GM19238 (cell line): Measurements from ENCODE around the gene DENND1B.
"Not testable (repeated sequence)": the region's sequence is repeated elsewhere in the genome, so short reads cannot be mapped to it uniquely, and the experiment has no call there.

Experiments
- DNase-seq: peaks from one replicate; pipeline ENCODE4 v3.0.0; 2011; ENCODE audit warnings: low spot score; ENCODE audit not compliant: insufficient read length

The DENND1B gene

GRCh38 chr1:197783510-197783948 lies 8.2 kb upstream of the DENND1B start:
- DNase-seq, result no peak

- DNase-seq, result no peak
Observed at GRCh38 chr1:197782722-197783360, 7.6 kb upstream of the DENND1B start.

DNA sequence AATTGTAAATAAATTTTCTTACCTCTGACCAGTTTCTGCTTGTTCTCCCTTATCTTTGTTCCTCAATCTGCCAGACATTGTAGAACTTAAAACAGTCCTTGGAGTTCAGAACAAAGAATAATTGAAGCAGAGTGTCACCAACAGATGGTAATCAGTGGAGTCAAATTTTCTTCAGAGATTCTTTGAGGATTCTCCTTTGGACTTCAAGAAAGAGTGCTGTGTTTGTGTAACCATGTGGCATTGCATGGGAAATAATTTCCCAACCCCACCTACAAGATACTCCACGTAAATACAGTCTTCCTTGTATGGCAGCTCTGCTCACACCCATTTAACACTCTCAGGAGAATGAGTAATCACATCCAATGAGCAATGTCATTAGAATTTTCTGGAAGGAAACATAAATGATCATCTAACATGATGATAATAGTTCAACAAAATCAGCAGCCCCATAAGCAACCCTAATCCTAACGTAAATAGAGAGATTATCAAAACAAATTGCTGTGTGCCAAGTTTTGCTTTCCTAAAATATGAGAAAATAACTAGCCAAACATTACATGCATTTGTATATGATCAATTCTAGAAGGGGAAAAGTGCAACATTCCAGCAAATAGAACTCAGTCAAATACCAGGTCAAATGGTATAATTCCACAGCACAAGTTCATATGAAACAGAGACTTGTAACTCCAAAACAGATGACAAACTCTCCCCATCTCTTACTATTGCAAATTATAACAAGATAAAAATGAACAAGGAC lies 6.9 kb upstream of the DENND1B start:
- DNase-seq, result no peak

DNA sequence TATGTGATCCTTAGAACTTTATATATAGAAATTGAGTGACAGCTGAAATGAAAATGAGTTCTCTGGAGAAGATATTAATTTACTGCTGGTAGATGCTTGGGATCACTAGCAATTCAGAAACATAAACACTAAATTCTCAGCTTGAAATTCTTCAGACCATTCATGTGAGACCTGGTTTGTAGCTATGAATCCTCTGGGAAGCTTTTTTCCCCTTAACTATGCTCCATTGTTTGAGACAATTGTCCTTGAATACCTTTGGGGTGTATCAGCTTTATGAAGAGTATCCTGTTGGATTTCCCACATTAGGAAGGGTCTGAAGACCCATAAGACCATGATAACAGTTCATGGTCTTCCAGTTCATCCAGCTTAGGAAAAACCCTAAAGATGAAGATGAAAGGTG lies 4.6 kb upstream of the DENND1B start:
- DNase-seq, result no peak

DNA sequence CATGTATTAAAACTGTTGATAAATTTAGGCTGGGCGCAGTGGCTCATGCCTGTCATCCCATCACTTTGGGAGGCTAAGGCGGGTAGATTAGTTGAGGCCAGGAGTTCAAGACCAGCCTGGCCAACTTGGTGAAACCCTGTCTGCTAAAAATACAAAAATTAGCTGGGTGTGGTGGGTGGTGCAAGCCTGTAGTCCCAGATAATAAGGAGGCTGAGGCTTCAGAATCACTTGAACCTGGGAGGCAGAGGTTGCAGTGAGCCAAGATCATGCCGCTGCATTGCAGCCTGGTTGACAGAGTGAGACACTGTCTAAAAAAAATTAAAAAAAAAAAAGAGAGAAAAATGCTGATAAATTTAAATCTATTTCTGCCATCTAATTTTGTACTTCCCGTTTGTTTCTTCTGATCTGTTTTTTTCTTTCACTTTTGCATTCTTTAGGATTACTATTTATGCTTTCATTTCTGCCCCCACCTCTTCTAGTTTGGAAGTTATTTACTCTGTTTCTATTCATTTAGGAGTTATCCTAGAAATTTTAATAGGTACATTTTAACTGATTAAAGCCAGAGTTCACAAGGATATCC lies 3.2 kb upstream of the DENND1B start:
- no peak for DNase-seq

DNA sequence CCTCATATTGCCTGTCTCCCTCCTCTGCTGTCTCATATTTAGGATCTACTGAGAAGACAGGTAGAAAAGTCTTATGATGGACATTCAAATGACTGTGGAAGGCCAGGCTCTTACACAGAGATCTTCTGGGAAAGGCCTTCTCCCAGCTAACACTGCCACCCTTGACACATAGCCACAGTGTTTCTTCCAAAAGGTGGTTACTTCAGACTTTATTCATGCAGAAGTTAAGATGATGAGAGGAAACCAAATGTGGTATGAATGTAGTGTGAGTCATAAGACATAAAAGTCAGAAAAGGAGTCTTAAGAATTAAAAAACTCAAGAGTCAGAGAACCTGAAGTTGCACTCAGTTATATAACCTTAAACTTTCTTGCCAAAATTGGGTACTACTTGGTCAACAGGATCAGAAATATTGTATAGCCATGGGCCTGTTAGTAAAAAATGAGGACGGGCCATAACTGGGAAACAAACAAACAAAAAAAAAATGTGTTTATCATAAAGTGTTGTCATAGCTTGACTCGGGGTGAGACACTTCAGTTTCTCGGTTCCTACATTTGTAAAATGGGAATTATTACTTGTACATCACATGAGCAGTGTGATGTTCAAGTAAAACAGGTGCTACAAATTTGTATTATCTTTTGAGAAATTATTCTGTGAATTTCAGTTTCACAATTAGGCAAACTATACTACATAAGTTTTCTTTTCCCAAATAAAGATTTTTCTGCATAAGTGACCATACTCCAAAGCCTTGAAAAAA lies 1.2 kb upstream of the DENND1B start:
- DNase-seq, result no peak

GRCh38 chr1:197774466-197775281 lies 606 bp downstream of the DENND1B start:
- no peak for DNase-seq

DNA sequence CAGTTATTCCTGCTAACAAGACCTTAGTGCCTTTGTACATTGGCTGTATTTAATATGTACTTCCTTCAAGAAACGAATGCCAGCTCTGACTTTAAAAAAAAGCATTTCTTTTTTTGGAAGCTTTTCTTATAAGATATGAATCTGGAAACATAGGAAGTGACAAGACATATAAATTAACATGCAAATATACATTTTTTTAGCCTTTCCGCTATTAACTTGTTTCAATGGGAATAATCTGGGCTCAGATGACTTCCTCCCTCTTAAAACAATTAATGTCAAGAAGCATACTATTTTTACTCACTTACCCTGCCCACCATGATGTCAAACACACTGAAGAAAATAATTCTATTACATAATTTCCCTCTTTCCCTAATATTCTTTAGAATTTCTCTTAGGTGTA lies 1.4 kb downstream of the DENND1B start:
- no peak for DNase-seq

- no peak for DNase-seq
Observed at GRCh38 chr1:197771904-197772556, 3.2 kb downstream of the DENND1B start.

DNA sequence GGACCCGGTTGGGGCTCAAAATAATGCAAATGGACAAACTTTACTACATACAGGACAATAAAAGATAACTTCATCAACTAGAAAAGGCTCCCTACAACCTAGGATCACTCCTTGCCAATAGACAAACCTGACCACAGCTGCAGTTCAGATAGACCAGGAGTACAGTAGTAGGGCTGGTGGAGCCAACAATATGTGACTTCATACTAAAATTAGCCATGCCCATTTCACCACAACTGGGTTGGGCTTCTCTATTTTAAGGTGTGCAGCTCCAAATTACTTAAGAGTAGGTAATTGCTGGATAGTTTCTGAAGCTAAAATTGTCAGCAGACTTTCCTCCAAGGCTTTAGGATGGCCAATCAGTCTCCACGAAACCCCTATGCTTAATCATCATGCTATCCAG lies 3.9 kb downstream of the DENND1B start:
- DNase-seq, result no peak

GRCh38 chr1:197770243-197770642 lies 5.0 kb downstream of the DENND1B start:
- no peak for DNase-seq

DNA sequence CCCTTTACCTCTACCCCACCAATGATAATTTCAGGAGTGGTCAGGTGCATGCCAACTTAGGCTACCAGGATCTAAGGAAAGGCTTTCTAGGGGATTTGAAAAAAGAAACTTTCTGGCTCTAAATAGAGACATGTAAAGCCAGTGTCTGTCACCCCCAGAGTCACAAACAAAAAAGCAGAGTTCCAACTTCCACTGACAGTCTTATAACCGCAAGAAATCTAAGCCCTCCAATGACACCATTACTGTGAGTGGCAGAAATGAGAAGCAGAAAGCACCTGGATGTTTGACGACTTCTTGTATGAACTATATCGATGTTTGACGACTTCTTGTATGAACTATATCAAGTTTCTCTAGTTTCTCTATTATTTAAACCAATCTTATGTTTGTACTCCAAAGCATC lies 6.0 kb downstream of the DENND1B start:
- no peak for DNase-seq

DNA sequence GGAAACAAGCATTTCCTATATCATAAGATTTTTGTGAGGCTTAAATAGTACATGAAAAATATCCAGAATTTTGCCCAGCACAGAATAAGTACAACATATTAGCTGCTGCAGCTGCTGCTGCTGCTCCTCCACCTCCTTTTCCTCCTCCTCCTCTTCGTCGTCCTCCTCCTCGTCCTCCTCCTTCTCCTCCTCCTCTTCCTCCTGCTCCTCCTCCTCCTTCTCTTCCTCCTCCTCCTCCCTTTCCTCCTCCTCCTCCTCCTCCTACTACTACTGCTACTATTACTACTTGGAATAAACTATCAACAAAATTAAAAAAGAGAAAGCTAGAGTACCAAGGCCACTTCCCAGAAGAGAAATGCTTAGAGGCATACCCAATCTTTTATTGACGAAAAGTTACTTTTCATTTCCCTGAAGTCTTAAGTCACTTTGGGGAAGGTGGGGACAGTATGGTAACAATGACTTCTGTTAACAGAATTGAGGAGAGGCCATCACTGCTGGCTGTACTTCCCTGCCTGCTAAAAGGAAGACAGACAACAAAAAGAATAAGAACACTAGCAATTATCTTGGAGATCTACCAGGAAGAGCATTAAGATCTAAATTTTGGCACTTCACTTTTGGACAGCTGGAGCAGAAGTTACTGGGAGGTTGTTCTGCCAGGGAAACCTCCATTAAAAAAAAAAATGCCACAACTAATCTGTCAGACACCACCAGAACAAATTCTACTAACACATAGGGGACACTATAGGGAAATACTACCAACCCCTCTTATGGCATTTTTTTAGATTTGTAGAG lies 7.1 kb downstream of the DENND1B start:
- no peak for DNase-seq

GRCh38 chr1:197763769-197764168 lies 11.5 kb downstream of the DENND1B start:
- no peak for DNase-seq

DNA sequence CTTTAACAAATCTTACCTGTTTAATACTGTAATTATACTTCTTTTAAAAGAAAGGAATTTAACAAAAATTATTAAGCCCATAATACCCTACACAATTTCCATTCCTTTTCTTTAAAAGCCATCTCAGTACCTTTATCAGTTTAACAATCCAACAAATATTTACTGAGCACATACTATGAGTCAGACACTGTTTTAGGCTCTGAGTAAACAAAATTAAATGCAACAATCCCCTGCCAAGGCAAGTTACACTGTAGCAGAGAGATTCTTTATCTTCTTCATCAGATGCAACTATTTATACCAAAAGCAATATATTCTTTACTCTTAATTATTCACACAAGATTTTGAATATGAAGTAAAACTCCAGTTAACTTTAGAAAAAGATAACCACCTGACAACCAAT lies 12.0 kb downstream of the DENND1B start:
- no peak for DNase-seq

DNA sequence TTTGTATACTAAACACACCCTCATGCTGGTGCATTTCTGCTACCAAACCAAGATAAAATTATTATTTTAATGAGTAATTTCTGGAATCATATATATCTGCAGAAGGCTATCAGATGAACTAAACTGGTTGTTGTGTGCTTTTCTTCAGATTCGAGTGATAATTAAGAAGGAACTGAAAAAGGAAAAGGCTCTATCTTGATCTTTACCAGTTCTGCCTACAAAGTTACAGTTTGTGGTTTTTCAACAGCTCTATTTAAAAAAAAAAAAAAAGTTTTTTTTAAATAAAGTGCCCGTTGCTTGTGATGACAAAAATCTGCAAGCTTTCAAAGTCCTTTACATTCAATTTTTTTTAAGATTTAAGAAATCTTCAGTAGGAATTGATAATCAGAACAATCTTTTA lies 13.6 kb downstream of the DENND1B start:
- no peak for DNase-seq

DNA sequence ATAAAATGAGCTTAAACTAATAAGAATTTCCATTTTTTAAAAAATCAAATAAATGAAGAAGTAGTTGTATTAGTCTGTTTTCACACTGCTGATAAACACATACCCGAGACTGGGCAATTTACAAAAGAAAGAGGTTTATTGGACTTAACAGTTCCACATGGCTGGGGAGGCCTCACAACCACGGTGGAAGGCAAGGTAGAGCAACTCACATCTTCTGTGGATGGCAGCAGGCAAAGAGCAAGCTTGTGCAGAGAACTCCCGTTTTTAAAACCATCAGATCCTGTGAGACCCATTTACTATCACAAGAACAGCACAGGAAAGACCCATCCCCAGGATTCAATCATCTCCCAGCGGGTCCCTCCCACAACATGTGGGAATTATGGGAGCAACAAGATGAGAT lies 19.7 kb downstream of the DENND1B start:
- not testable (repeated sequence) for DNase-seq

DNA sequence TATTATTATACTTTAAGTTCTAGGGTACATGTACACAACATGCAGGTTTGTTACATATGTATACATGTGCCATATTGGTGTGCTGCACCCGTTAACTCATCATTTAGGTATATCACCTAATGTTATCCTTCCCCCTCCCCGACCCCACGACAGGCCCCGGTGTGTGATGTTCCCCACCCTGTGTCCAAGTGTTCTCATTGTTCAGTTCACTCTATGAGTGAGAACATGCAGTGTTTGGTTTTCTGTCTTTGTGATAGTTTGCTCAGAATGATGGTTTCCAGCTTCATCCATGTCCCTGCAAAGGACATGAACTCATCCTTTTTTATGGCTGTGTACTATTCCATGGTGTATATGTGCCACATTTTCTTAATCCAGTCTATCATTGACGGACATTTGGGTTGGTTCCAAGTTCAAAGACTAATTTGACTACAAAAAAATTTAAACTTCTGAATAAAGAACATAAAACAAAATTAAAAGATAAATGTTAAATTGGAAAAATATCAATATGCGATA lies 22.6 kb downstream of the DENND1B start:
- DNase-seq, result not testable (repeated sequence)

- no peak for DNase-seq
Observed at GRCh38 chr1:197750366-197750765, 24.9 kb downstream of the DENND1B start.

DNA sequence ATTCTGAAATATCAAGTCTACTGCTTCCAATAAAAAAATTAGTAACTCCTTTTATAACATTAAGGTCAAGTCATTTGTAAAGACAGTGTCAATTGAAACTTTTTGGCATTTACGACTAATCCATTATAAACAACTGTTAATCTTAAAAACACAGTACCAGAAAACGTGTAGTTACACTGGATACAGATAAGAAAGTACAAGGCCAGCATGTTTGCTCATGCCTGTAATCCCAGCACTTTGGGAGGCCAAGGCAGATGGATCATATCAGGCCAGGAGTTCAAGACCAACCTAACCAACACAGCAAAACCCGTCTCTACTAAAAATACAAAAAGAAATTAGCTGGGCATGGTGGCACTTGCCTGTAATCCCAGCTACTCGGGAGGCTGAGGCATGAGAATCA lies 29.4 kb downstream of the DENND1B start:
- DNase-seq, result no peak
